H9 (cell line): ENCODE measurements around the gene HGF. TPM values are rescaled to one million over a fixed set of nuclear protein-coding genes. Genes with fewer than 3 reads are reported as not detected.

Source experiments
- DNase-seq: peaks from one replicate; pipeline ENCODE4 v3.0.0-alpha.2; 2017
- H2AFZ ChIP-seq: one replicate; pipeline ENCODE4 v1.6.1; 2013; ENCODE audit warnings: mild to moderate bottlenecking, low read length, control low read depth, moderate library complexity
- H2AK5ac ChIP-seq: 2 replicates; pipeline ENCODE4 v1.6.1; 2013; ENCODE audit warnings: low read length, control low read depth, mixed read lengths; ENCODE audit not compliant: insufficient read length
- H2BK120ac ChIP-seq: one replicate; pipeline ENCODE4 v1.6.1; 2013; ENCODE audit warnings: low read depth, mild to moderate bottlenecking, low read length, control low read depth, inconsistent platforms; ENCODE audit not compliant: poor library complexity, severe bottlenecking
- H2BK12ac ChIP-seq: 2 replicates; pipeline ENCODE4 v1.6.1; 2013; ENCODE audit warnings: low read length, control low read depth, mixed read lengths, low read depth; ENCODE audit not compliant: insufficient read length
- H2BK15ac ChIP-seq: 2 replicates; pipeline ENCODE4 v1.6.1; 2013; ENCODE audit warnings: low read depth, low read length, control low read depth
- H2BK20ac ChIP-seq: one replicate; pipeline ENCODE4 v1.6.1; 2013; ENCODE audit warnings: low read depth, mild to moderate bottlenecking, low read length, control low read depth, inconsistent platforms; ENCODE audit not compliant: poor library complexity, severe bottlenecking
- H2BK5ac ChIP-seq: 2 replicates; pipeline ENCODE4 v1.6.1; 2013; ENCODE audit warnings: low read length, control low read depth, mixed read lengths; ENCODE audit not compliant: insufficient read length
- H3K14ac ChIP-seq: 2 replicates; pipeline ENCODE4 v1.6.1; 2013; ENCODE audit warnings: low read length, control low read depth; ENCODE audit not compliant: insufficient read depth
- H3K18ac ChIP-seq: 2 replicates; pipeline ENCODE4 v1.6.1; 2013; ENCODE audit warnings: low read depth, mild to moderate bottlenecking, mixed read lengths, low read length, control low read depth; ENCODE audit not compliant: insufficient read length
- H3K23ac ChIP-seq: 2 replicates; pipeline ENCODE4 v1.6.1; 2013; ENCODE audit warnings: low read length, control low read depth, mixed read lengths, low read depth; ENCODE audit not compliant: insufficient read length
- H3K23me2 ChIP-seq: 2 replicates; pipeline ENCODE4 v1.6.1; 2013; ENCODE audit warnings: low read depth, mild to moderate bottlenecking, mixed read lengths, low read length, control low read depth; ENCODE audit not compliant: insufficient read length, poor library complexity, severe bottlenecking
- H3K27ac ChIP-seq: 2 replicates; pipeline ENCODE4 v1.5.1; 2013; ENCODE audit warnings: low read length, control low read depth, mixed read lengths, low read depth; ENCODE audit not compliant: insufficient read length
- H3K27me3 ChIP-seq: 2 replicates; pipeline ENCODE4 v1.6.1; 2013; ENCODE audit warnings: low read length, control low read depth, inconsistent platforms; ENCODE audit not compliant: insufficient read depth
- H3K4ac ChIP-seq: 2 replicates; pipeline ENCODE4 v1.6.1; 2013; ENCODE audit warnings: low read depth, mild to moderate bottlenecking, control low read depth, inconsistent platforms, low read length, moderate library complexity
- H3K4me1 ChIP-seq: 2 replicates; pipeline ENCODE4 v1.6.1; 2013; ENCODE audit warnings: low read length, control low read depth, inconsistent platforms; ENCODE audit not compliant: insufficient read depth
- H3K4me2 ChIP-seq: 2 replicates; pipeline ENCODE4 v1.6.1; 2013; ENCODE audit warnings: low read length, control low read depth, mixed read lengths; ENCODE audit not compliant: insufficient read length, insufficient read depth
- H3K56ac ChIP-seq: 2 replicates; pipeline ENCODE4 v1.6.1; 2013; ENCODE audit warnings: low read depth, mild to moderate bottlenecking, mixed read lengths, low read length, control low read depth; ENCODE audit not compliant: insufficient read length
- H3K79me1 ChIP-seq: 2 replicates; pipeline ENCODE4 v1.6.1; 2013; ENCODE audit warnings: low read depth, mild to moderate bottlenecking, moderate library complexity, low read length, control low read depth, inconsistent platforms; ENCODE audit not compliant: insufficient read depth, poor library complexity, severe bottlenecking
- H3K79me2 ChIP-seq: 2 replicates; pipeline ENCODE4 v1.6.1; 2013; ENCODE audit warnings: low read length, control low read depth, inconsistent platforms; ENCODE audit not compliant: insufficient read depth
- H3K9ac ChIP-seq: 2 replicates; pipeline ENCODE4 v1.6.1; 2013; ENCODE audit warnings: low read length, control low read depth, mixed read lengths; ENCODE audit not compliant: insufficient read length; ENCODE audit errors: extremely low read depth
- H3K9me3 ChIP-seq: one replicate; pipeline ENCODE4 v1.6.1; 2013; ENCODE audit warnings: low read depth, low read length, inconsistent platforms; ENCODE audit not compliant: control insufficient read depth
- H3T11ph ChIP-seq: one replicate; pipeline ENCODE4 v1.6.1; 2013; ENCODE audit warnings: mild to moderate bottlenecking, low read length, control low read depth, inconsistent platforms
- H4K20me1 ChIP-seq: one replicate; pipeline ENCODE4 v1.6.1; 2013; ENCODE audit not compliant: control insufficient read depth, insufficient read length, insufficient read depth
- H4K5ac ChIP-seq: 2 replicates; pipeline ENCODE4 v1.6.1; 2013; ENCODE audit warnings: low read depth, mild to moderate bottlenecking, mixed read lengths, low read length, control low read depth; ENCODE audit not compliant: insufficient read length
- H4K8ac ChIP-seq: replicated peaks from 2 replicates; pipeline ENCODE4 v1.6.1; 2013; ENCODE audit warnings: low read length, control low read depth, mixed read lengths, low read depth; ENCODE audit not compliant: insufficient read length
- H4K91ac ChIP-seq: 2 replicates; pipeline ENCODE4 v1.6.1; 2013; ENCODE audit warnings: low read depth, mild to moderate bottlenecking, moderate library complexity, mixed read lengths, low read length, control low read depth; ENCODE audit not compliant: insufficient read length
- H3K27ac Mint-ChIP-seq, 3 experiments: 2 replicates in 2 of 3; 3 replicates in 1 of 3; pipeline ENCODE4 v1.8.0; 2020 to 2021; ENCODE audit warnings: mixed read lengths in 3 of 3, mild to moderate bottlenecking in 1 of 3, moderate library complexity in 1 of 3
- H3K27me3 Mint-ChIP-seq: 2 replicates; pipeline ENCODE4 v1.8.0; 2021; ENCODE audit warnings: low read depth, mild to moderate bottlenecking, moderate library complexity, mixed read lengths
- H3K36me3 Mint-ChIP-seq, 3 experiments: 2 replicates in 2 of 3; 3 replicates in 1 of 3; pipeline ENCODE4 v1.8.0; 2020 to 2021; ENCODE audit warnings: low read depth in 3 of 3, mixed read lengths in 3 of 3; ENCODE audit not compliant: insufficient read depth in 1 of 3
- H3K4me1 Mint-ChIP-seq, 2 experiments: 2 replicates each; pipeline ENCODE4 v1.8.0; 2020; ENCODE audit warnings: mixed read lengths in 2 of 2
- H3K4me3 Mint-ChIP-seq, 2 experiments: 2 replicates in 1 of 2; 3 replicates in 1 of 2; pipeline ENCODE4 v1.8.0; 2020 to 2021; ENCODE audit warnings: mild to moderate bottlenecking in 2 of 2, mixed read lengths in 2 of 2, moderate library complexity in 1 of 2
- H3K9me3 Mint-ChIP-seq, 2 experiments: 2 replicates in 1 of 2; 3 replicates in 1 of 2; pipeline ENCODE4 v1.8.0; 2020; ENCODE audit warnings: mild to moderate bottlenecking in 2 of 2, mixed read lengths in 2 of 2, moderate library complexity in 1 of 2
- CTCF ChIP-seq: fragments of 200-600 bp; sonication (generic); conservative IDR thresholded peaks from 3 replicates; pipeline ENCODE4 v1.8.0; 2021; ENCODE audit warnings: antibody characterized with exemption, mild to moderate bottlenecking
- WGBS: extraction: QIAGEN DNeasy Blood & Tissue Kit; methylation state at CpG from one replicate; pipeline ENCODE4 v1.1.7; 2013; ENCODE audit warnings: missing lambda C conversion rate, low lambda C conversion rate, mixed read lengths; ENCODE audit not compliant: insufficient read length; ENCODE audit errors: extremely low coverage; 5-methylcytosine and 5-hydroxymethylcytosine counted together
- total RNA-seq: library from RNA; stranded (reverse); gene quantifications from 2 replicates; pipeline ENCODE4 v1.2.1, GENCODE V29; 2021

The HGF gene
- total RNA-seq, 1 experiment from 2014 or later: 0.15 TPM

DNA sequence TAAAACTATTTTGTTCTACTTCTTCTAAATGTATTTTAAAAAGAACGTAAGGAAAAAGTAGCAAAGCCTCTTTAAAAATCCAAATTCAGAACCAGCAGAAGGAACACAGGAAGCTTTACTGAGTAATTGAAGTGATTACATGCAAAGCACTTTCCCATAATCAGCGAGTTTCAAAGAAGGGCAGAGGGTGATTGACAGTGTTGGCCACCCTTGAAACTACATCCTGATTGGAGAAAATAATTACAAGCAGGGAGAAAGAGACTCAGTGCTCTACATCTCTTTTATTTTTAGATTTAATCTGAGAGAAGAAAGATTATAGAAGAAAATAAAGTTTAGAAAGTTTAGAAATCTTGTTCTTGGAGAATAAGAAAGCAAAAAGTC lies 20.3 kb upstream of the HGF start:
- no peak overlapping the region for H3K4me3 Mint-ChIP-seq
- WGBS: no CpG with 5 or more reads among the region's 2 CpGs

More for the DNA sequence above, 20.3 kb upstream of the HGF start:
- Histone ChIP-seq H2BK5ac (no peak overlapping the region), H3K23me2 (no peaks in the 10 kb centered on the region), H2AK5ac (no peak overlapping the region), H4K20me1 (no peaks in the 10 kb centered on the region), H3K23ac (no peak overlapping the region), H2BK12ac (no peak overlapping the region), H3K9me3 (no peaks in the 10 kb centered on the region), H3K14ac (no peak overlapping the region), H4K91ac (no peak overlapping the region), H2BK20ac (no peak overlapping the region), H3K56ac (no peak overlapping the region), H4K5ac (no peak overlapping the region), H3K9ac (no peak overlapping the region), H3T11ph (no peak overlapping the region), H4K8ac (no peak overlapping the region), H2BK15ac (no peak overlapping the region), H3K79me1 (no peaks in the 10 kb centered on the region), H3K27me3 (no peaks in the 10 kb centered on the region), H3K4ac (no peak overlapping the region), H3K27ac (no peak overlapping the region), H3K18ac (no peak overlapping the region), H3K4me1 (no peaks in the 10 kb centered on the region), H2AFZ (no peak overlapping the region), H2BK120ac (no peak overlapping the region), H3K79me2 (no peaks in the 10 kb centered on the region), H3K4me2 (no peak overlapping the region)
- H3K27me3 Mint-ChIP-seq: no peaks in the 10 kb centered on the region
- H3K36me3 Mint-ChIP-seq: no peaks in the 10 kb centered on the region
- H3K27ac Mint-ChIP-seq: no peak overlapping the region
- H3K9me3 Mint-ChIP-seq: no peaks in the 10 kb centered on the region
- TF ChIP-seq CTCF: no peak
- DNase-seq: no peak
- peaks cover 14 to 17% of the 10 kb centered on the region in 2 experiments for H3K4me1 Mint-ChIP-seq
